GM12865 (cell line): ENCODE data around the gene GUCY1A2.

ENCODE experiments used
- DNase-seq: peaks from one replicate; pipeline ENCODE4 v3.0.0; 2010; ENCODE audit warnings: low read depth
- H3K4me3 ChIP-seq: 2 replicates; pipeline ENCODE4 v1.5.1; 2011; ENCODE audit warnings: mild to moderate bottlenecking, low read depth, low read length, control low read depth
- CTCF ChIP-seq: IDR thresholded peaks from 2 replicates; pipeline ENCODE4 v1.5.1; 2011; ENCODE audit warnings: low read length, control low read depth, low read depth, inconsistent platforms; ENCODE audit not compliant: insufficient read depth; ENCODE audit errors: missing control alignments

GUCY1A2 gene

GRCh38 chr11:106988151-106989077 is 29.9 kb downstream of the GUCY1A2 start:
- no peak overlapping the region for H3K4me3 ChIP-seq
- TF ChIP-seq CTCF, result no peak
- DNase-seq, result no peak

GRCh38 chr11:106986673-106987072 is 31.6 kb downstream of the GUCY1A2 start:
- TF ChIP-seq CTCF, result no peak
- DNase-seq, result no peak

DNA sequence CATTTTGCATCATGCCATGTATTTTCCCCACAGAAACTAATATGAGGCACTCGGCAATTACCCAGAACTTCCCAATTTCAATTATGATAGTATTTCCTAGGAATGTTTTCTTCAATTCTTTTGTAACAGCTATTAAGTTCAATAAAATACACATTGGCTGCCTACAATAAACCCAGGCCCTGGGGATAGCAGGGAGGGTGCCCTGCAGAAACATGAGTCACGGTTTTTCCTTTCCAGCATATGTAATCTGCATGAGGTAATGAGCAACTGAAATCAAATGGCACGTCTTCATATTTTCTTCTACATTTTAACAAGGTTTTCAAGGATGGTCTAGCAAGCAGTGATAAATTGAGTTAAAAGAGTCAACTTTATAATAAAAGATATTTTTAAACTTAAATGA is 32.0 kb downstream of the GUCY1A2 start:
- H3K4me3 ChIP-seq, result no peak overlapping the region
- TF ChIP-seq CTCF, result no peak
- no peak for DNase-seq

More at GRCh38 chr11:106986673-106987072, 31.6 kb downstream of the GUCY1A2 start:
- H3K4me3 ChIP-seq, result no peak overlapping the region

GRCh38 chr11:106983991-106984390 is 34.3 kb downstream of the GUCY1A2 start:
- no peak for DNase-seq
- TF ChIP-seq CTCF, result no peak
- no peak overlapping the region for H3K4me3 ChIP-seq

DNA sequence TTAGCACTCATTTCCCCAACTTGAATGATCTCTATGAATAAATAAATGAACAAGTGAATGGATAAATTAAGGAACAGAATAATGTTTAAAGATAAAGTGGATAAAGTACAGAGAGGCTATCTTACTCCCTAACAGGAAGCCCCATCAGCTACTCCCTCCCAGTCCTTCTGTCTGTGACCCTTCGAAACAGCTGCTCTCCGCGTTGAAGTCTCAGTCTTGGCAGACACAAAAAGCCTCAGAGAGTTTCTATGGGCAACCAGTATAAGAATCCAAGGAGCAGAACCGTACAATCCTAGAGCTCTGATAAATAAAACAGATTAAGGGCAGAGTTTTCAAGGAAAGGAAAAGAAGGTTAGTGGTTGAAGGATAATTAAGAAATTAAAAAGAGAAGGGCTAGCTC is 35.0 kb downstream of the GUCY1A2 start:
- DNase-seq, result no peak
- no peak for TF ChIP-seq CTCF
- H3K4me3 ChIP-seq, result no peak overlapping the region

GRCh38 chr11:106974831-106975230 is 43.4 kb downstream of the GUCY1A2 start:
- DNase-seq, result no peak
- no peak overlapping the region for H3K4me3 ChIP-seq
- TF ChIP-seq CTCF, result no peak
